Esophagus mucosa (tissue), 1 donor: ENCODE measurements around the gene CRIP2. TPM values are rescaled to one million over a fixed set of nuclear protein-coding genes. Genes with fewer than 3 reads are reported as not detected.
A peak's percentile ranks its signal among the peaks of the same experiment; 100 is the strongest.

Experiments used
- ATAC-seq: fragments of 200-7000 bp; cut with Tn5 transposase; one replicate; pipeline ENCODE4 v1.9.1; 2020
- total RNA-seq: library from RNA; stranded (reverse); gene quantifications from one replicate; pipeline ENCODE4 v1.2.4, GENCODE V29; 2023
- donor health status: DM: yes; HTN: yes; CAD: no.

CRIP2 gene
- total RNA-seq, 1 donor from 2014 or later, result 51.5 TPM

DNA sequence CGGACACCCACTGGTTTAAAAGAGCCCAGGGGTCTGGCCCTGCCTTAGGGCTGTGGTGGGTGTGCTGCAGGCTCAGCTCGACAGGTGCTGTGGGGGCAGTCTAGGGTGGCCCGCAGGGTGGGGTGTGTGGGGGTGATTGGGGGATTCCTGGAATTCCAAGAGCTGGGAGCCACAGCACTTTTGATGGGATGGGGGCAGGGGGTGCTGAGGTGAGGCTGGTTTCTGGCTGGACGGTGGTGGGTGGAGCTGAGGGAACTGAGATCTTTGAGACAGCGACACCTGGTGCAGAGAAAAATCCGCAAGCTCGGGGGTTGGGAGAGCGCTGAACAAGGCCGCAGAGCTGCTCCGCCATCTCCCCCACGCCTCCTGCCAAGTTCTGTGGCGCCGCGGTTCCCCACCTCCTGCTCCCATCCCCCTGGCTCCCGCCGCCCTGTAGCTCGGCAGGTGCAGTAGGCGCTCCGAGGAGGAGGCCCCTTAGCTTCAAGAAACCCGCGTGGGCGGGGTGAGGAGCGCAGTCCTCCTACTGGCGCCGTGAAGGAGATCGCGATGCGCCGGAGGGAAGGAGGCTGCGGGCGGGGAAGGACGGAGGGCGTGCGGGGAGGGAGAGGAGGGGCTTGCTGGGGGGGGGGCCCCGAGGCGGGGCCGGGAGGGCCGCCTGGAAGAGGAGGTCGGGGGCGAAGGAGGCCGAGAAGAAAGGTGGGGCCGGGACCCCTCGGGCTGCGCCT is 15.1 kb downstream of the CRIP2 start:
- peak; percentile 14 for ATAC-seq

DNA sequence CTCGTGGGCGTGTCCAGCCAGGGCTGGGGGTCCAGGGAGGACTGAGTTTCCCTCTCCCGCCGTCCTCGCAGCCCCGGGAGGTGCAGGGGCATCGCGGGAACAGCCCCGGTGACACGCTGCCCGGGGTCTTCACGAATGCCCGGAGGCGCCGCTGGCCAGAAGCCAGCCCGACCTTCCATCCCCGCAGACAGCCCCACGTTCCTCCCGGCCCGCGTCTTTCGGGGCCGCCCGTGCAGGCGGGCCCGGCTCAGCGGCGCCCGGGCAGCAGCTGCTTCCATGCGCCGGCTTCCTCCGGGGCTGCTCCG is 15.6 kb downstream of the CRIP2 start:
- no peak for ATAC-seq

DNA sequence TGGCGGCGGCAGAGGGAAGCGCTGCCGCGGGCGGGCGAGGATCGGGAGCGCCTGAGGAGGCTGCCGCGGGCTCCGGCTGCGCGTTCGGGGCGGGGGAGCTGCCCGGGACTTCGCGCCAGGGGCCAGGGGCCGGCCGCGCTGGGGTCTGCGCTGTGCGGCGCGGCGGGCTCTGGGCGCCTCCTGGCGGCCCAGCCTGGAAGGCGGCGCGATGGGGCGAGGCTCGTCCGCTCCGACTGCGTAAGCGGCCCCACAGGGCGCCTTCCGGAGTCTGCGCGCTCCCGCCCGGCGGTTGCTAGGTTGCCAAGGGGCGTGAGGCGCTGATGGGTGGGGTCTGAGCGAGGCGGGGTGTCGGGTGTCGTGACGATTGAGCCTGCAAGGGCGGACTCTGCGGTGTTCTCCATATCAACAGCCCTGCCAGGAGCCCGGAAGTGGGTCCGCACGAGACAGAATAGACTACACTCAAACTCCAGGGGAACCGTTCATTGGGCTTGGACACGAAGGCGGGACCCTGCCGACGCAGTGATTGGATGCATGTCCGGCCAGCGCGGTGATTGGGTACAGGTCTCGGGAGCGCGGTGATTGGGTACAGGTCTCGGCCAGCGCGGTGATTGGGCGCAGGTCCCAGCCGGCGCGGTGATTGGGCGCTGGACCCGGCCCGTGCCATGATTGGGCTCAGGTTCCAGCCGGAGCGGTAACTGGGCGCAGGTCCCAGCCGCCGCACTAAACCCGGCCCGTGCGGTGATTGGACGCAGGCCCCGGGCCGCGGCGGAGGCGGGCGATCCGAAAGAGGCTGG is 16.1 kb downstream of the CRIP2 start, which contains the start of gene TEDC1:
Gene TEDC1 (plus strand): TSS at position 675 of the 794 bp plus-strand sequence. CDS start 130 bp downstream, outside the sequence.
- peak; percentile 84 for ATAC-seq

- ATAC-seq, result peak; percentile 49
Measured at GRCh38 chr14:105491366-105491973, 16.8 kb downstream of the CRIP2 start.

- ATAC-seq, result no peak
Measured at GRCh38 chr14:105492031-105492970, 17.7 kb downstream of the CRIP2 start.

DNA sequence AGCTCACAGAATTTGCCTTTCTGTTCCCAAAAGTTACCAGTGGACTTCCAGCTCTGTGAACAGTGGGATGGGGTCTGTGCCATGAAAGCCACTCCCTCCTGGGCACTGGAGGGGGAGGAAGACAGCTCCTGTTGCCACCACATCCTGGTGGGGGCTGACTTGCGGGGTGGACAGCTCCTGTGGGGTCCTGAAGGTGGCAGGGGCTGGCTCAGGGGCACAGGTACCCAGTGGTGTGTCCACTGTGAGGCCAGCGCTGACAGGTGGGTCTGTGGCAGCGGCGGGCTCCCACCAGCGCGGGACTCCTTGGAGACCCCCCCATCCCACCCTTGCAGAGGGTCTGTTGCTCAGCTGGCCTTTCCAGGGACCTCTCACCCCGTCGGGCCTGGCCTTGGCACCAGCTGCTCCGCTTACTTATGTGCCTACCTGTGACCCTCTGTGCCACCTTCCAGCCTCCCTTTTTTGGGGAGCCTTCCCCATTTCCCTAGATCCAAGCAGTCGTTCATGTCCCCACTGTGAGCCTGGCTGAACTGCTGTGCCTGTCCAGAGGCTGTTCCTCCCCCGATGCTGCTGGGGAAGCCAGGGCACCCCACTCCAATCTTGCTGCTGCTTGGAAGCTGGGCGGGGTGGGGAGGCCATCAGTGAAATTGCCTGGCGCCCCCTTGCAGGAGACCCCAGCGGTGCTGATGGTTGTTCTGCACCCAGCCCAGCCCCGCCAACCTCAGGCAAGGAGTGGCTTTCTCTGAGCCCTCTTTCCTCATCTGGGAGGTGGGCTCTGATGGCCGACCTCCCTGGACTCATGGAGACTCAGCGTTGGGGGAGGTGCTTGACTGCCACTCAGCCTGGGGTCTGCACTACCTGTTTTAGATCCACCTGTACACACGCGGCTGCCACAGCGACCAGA is 18.6 kb downstream of the CRIP2 start:
- ATAC-seq, result no peak

GRCh38 chr14:105493921-105494605 is 19.4 kb downstream of the CRIP2 start:
- ATAC-seq, result no peak

DNA sequence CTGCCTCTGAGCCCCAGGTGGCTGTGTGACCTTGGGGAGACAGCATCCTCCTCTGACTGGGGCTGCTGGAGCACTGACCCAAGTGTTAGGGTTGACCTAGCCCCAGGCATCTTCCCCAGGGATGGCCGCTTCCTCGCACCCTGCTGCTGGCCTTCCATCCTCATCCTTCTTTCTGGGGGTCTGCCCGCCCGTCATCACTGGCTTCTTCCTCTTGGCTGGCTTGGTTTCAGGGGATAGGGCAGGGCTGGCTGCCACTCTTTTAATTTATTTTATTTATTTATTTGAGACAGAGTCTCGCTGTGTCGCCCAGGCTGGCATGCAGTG is 19.9 kb downstream of the CRIP2 start:
- no peak for ATAC-seq

- ATAC-seq, result no peak
Measured at GRCh38 chr14:105495101-105495989, 20.7 kb downstream of the CRIP2 start.

DNA sequence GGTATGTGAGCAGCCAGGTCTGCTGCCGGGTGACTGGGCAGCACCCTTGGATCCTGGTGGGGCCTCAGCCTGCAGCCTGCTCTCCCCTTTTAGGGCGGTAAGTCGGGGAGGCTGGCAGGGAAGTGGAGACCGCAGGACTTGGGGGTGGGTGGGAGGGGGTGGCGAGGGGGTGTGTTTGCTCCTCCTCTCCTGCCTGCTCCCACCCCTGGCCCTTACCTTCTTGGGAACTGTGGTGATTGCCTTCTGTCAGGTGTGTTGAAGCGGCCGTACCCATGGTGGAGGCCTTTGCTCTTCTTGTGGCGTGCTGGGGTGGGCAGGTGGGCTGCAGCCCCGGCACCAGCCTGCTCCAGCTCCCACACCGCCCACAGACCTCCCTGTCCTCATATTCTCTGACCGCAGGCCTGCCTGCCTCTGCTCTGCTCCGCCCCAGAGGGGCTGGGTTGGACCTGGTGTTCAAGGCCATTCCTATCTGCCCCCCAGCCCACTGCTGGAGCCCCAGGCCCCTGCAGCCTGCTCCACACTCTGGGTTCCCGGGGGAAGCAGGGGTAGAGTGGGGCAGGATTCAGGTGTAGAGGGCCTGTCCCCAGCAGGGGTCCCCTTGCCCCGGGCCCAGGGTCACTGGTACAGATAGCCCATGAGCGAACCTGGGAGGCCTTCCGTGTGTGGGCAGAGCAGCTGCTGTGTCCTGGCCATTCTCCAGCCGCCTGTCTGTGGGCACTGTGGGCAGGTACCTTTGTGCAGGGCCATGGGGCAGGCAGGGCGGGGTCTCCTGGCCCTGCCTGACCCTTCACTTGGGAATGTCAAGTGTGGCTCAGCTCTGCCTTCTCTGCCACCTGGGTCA is 21.6 kb downstream of the CRIP2 start:
- no peak for ATAC-seq

DNA sequence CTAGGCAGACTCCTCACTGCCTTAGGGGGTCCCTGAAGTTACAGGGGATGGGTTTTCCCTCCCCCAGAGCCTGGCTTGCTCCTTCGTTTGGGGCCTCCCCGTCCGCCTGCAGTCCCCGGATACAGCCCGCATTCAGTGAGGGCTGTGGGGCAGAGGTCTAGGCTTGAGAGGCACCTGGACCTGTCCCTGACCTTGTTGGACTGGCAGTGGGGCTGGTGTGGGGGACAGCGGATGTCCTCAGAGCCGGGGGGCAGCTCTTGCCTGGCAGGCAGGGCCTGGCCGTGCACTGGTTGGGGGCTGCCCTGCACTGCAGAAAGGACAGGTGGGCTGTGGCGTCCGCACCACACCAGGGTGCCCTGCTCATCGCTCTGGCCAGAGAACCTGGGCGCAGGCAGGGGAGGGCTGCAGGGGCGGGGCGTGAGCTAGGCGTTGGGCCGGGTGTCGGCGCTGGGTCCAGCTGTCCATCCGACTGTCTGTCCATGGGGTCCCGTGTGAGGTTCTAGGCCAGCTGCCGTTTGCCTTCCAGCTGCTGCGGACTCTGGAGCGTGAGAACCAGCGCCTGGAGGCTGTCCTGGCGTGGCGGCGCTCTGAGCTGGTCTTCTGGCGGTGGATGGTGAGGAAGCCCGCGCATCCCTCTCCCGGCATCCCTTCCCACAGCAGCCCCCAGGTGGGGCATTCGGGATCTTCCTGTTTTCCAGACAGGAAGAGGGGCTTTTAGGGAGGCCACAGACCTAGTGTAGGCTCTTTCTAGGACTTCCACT is 22.4 kb downstream of the CRIP2 start:
- ATAC-seq, result no peak

GRCh38 chr14:105497671-105498429 is 23.2 kb downstream of the CRIP2 start:
- no peak for ATAC-seq

- ATAC-seq, result no peak
Measured at GRCh38 chr14:105498430-105499255, 24.0 kb downstream of the CRIP2 start.

GRCh38 chr14:105499256-105500035 is 24.8 kb downstream of the CRIP2 start:
- peak; percentile 37 for ATAC-seq

DNA sequence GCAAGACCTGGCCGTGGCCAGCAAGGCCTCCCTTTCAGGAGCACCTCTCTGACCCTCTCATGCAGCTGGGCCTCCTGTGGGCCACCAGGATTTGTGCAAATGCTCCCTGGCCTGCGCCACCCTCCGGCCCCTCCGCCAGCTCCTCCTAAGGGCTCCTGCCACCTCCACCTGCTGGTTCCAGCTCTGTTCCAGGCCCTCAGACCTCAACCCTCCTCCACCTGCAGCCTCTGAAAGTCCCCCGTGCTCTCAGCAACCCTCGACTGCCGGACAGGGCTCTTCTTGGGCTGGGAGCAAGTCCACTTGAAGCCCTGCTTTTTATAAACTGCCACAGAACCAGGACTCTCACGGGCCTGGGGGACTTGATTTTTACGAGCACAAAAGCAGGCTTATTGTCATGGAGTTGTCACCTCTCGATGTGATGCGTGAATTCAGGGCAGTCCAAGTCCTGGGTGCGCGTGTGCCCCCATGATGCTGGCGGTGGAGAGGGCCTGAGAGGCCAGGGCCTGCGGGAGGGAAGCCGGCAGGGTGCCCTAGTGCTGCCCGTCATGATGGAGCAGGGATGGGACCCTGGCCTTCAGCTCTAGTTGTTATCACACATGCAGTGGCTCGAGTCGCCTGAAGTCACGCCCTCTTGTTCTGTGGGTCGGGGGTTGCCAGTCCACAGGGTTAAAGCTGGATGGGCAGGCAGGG is 25.6 kb downstream of the CRIP2 start:
- ATAC-seq, result no peak
